Left lung (tissue), 10 donors: ENCODE data around the gene VRK1. TPM values are rescaled to one million over a fixed set of nuclear protein-coding genes. Genes with fewer than 3 reads are reported as not detected.

Experiments
- ATAC-seq: fragments of 200-7000 bp; cut with Tn5 transposase; one replicate; pipeline ENCODE4 v1.9.1; 2020; ENCODE audit warnings: moderate library complexity
- DNase-seq, 4 donors: peaks; one replicate each; pipeline ENCODE4 v3.0.0-alpha.2; 2013 to 2020
- H3K27ac ChIP-seq, 2 donors: fragments of 200-600 bp; sonication (generic) in 1 of 2; one replicate each; pipeline versions ENCODE4 v1.5.0 to v1.8.0; 2020 to 2021
- H3K27me3 ChIP-seq, 2 donors: fragments of 200-600 bp; sonication (generic) in 1 of 2; one replicate each; pipeline versions ENCODE4 v1.5.0 to v1.8.0; 2020 to 2021
- H3K36me3 ChIP-seq, 2 donors: fragments of 200-600 bp; sonication (generic) in 1 of 2; one replicate each; pipeline versions ENCODE4 v1.5.0 to v1.8.0; 2020 to 2021
- H3K4me1 ChIP-seq, 2 donors: fragments of 200-600 bp; one replicate each; pipeline ENCODE4 v1.8.0; 2021
- H3K4me3 ChIP-seq, 2 donors: fragments of 200-600 bp; sonication (generic) in 1 of 2; one replicate each; pipeline versions ENCODE4 v1.5.0 to v1.8.0; 2020 to 2021; ENCODE audit warnings: mild to moderate bottlenecking in 1 of 2
- H3K9me3 ChIP-seq, 2 donors: fragments of 200-600 bp; sonication (generic) in 1 of 2; one replicate each; pipeline versions ENCODE4 v1.5.0 to v1.8.0; 2020 to 2021
- intact Hi-C, 2 donors: fragments of 100-400 bp; cut with DNase I; formaldehyde crosslinking; loops; one replicate each; pipeline versions ENCODE4 v1.11.2 to v1.14.2; 2022
- polyA plus RNA-seq, 6 donors: library from polyadenylated mRNA; unstranded; fragments of 120-200 nt; gene quantifications; one replicate each; pipeline ENCODE4 v1.2.1, GENCODE V29; 2013; ENCODE audit not compliant: insufficient read length in 6 of 6
- total RNA-seq, 2 donors: library from RNA; stranded (reverse); fragmentation: NEBNext Ultra II Directional; extraction: Animal tissue kit (Norgen Biotek cat#: 25700); gene quantifications; one replicate each; pipeline ENCODE4 v1.2.1, GENCODE V29; 2021
- TF ChIP-seq, protein P1 (sequence below), 2 donors: fragments of 200-600 bp; sonication (generic) in 1 of 2; IDR thresholded peaks; one replicate each; pipeline versions ENCODE4 v1.5.0 to v1.8.0; 2021; ENCODE audit warnings: antibody characterized with exemption in 2 of 2
- donor health status: DM: no; HTN: yes; CAD: no.
- donor health status: DM: no; HTN: no; CAD: no.

The VRK1 gene
- total and polyA plus RNA-seq, 8 donors: 9.7 to 26.1 (median 19.7) TPM

DNA sequence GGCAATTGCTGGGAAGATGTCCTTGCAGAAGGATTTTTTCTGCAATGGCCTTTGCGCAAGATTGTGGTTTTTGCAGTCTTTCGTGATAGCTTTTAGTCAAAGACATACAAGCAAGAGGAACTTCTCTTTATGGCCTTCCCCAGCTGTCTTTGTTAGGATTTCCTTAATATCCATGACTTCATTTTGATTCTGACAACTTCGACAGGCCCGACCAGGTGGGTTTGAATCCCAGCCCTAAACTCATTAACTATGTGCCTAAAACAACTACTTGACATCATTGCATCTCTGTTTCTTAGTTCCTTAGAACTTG lies 13.3 kb upstream of the VRK1 start:
- intact Hi-C loops: no loop called here
- Histone ChIP-seq H3K36me3 (no peaks in the 10 kb centered on the region), H3K27me3 (peaks cover 0 to 10% of the 10 kb centered on the region in 2 donors), H3K27ac (peak overlapping the region in 1 of 2 donors; percentile 65), H3K4me1 (peaks cover 0 to 15% of the 10 kb centered on the region in 2 donors), H3K9me3 (no peaks in the 10 kb centered on the region), H3K4me3 (no peak overlapping the region)
- ATAC-seq: no peak
- TF ChIP-seq, protein P1, sequence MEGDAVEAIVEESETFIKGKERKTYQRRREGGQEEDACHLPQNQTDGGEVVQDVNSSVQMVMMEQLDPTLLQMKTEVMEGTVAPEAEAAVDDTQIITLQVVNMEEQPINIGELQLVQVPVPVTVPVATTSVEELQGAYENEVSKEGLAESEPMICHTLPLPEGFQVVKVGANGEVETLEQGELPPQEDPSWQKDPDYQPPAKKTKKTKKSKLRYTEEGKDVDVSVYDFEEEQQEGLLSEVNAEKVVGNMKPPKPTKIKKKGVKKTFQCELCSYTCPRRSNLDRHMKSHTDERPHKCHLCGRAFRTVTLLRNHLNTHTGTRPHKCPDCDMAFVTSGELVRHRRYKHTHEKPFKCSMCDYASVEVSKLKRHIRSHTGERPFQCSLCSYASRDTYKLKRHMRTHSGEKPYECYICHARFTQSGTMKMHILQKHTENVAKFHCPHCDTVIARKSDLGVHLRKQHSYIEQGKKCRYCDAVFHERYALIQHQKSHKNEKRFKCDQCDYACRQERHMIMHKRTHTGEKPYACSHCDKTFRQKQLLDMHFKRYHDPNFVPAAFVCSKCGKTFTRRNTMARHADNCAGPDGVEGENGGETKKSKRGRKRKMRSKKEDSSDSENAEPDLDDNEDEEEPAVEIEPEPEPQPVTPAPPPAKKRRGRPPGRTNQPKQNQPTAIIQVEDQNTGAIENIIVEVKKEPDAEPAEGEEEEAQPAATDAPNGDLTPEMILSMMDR (IDR thresholded peaks at IDR 0.05): no peak
- no peak for DNase-seq

DNA sequence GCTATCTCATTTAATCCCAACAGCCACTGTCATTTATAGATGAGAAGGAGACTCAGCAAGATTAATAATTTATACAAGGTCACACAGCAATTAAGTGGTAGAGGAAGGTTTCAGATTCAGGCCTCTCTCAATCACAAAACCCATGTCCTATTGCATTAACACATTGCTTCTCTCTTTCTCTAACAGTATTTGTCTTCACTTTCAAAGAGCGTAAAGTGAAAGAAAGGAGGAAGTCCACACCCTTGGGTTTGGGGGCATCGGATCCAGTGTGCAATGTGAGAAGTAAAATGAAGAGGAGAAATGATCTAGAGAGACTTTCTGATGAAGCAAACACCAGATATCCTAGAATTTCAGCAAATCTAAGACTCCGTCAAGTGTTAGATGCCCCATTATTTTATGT lies 7.0 kb upstream of the VRK1 start:
- Histone ChIP-seq H3K27me3 (no peaks in the 10 kb centered on the region), H3K4me1 (peaks cover 0 to 7% of the 10 kb centered on the region in 2 donors), H3K27ac (no peak overlapping the region), H3K36me3 (no peaks in the 10 kb centered on the region), H3K9me3 (no peaks in the 10 kb centered on the region), H3K4me3 (no peak overlapping the region)
- TF ChIP-seq, protein P1 (IDR thresholded peaks at IDR 0.05): no peak
- no peak for DNase-seq
- ATAC-seq: no peak
- intact Hi-C loops: no loop called here

DNA sequence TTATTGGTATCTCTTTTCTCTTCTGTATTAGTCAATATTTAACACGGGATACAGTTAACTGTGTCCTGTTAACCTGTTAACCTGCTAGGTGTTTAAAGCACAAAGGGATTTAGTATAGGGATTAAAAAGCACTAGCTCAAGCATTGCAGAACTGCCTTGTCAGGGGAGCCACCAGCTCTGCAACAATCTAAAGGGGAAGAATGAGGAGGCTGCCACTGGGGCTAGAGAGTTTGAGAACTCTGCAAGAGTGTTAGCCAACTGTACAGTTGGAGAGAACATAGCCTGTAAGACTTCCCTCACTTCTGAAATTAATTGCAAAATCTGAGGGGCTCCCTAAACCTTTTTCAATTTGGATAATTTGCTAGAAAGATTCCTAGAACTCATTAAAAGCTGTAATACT lies 6.5 kb upstream of the VRK1 start:
- Histone ChIP-seq H3K4me1 (peaks cover 0 to 9% of the 10 kb centered on the region in 2 donors), H3K36me3 (no peaks in the 10 kb centered on the region), H3K27me3 (no peaks in the 10 kb centered on the region), H3K9me3 (no peaks in the 10 kb centered on the region), H3K27ac (no peak overlapping the region), H3K4me3 (no peak overlapping the region)
- TF ChIP-seq, protein P1 (IDR thresholded peaks at IDR 0.05): no peak
- DNase-seq (no peak), ATAC-seq (no peak)
- intact Hi-C loops: no loop called here

DNA sequence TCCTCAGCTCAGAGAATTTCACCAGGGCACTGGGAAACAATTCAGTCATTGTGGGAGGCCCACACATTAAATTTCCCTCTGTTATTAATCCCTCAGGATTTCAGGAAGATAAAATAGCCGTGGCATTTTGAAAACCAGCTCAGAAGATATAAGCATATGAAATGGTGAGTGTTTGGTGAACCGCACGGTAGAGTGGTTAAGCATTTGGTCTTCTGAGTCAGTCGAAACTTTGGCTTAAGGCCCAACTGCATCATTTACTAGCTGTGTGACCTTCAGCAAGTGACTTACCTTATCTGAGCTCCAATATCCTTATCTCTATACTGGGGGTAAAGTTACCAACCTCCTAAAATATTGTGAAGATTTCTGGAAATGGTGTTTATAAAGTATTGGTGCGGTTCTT lies 5.2 kb upstream of the VRK1 start:
- H3K4me1 ChIP-seq: peaks cover 0 to 18% of the 10 kb centered on the region in 2 donors
- intact Hi-C loops: no loop called here
- TF ChIP-seq, protein P1 (IDR thresholded peaks at IDR 0.05): no peak
- DNase-seq (no peak), ATAC-seq (no peak)
- no peak overlapping the region for H3K27ac ChIP-seq
- no peaks in the 10 kb centered on the region for H3K36me3 ChIP-seq
- no peaks in the 10 kb centered on the region for H3K27me3 ChIP-seq
- no peak overlapping the region for H3K4me3 ChIP-seq
- H3K9me3 ChIP-seq: no peaks in the 10 kb centered on the region

DNA sequence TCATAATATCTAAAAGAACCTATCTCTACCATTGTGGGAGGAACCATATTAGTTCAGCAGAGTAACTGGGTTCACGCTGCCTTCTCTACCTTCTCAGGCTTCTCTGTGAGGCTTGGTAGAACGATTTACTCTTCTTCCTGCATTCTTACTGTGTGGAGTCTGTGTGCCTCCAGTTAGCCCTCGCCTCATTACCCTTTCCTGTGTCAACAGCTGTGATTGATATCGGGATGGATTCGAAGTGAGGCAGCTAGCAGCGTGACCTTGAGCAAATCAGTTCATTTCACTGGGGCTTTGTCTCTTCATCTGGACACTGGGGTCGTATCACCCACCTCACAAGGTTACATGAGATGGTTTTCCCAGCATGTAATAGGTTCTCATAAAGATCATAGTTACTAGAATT lies 4.6 kb upstream of the VRK1 start:
- no peak overlapping the region for H3K4me3 ChIP-seq
- no peaks in the 10 kb centered on the region for H3K9me3 ChIP-seq
- DNase-seq (no peak), ATAC-seq (no peak)
- no peaks in the 10 kb centered on the region for H3K36me3 ChIP-seq
- H3K27ac ChIP-seq: no peak overlapping the region
- no peaks in the 10 kb centered on the region for H3K27me3 ChIP-seq
- H3K4me1 ChIP-seq: peaks cover 0 to 18% of the 10 kb centered on the region in 2 donors
- TF ChIP-seq, protein P1 (IDR thresholded peaks at IDR 0.05): no peak
- intact Hi-C loops: no loop called here
